ENCODE measurements around the gene RALGAPA2.

- no peak for TF ChIP-seq CTCF (IDR thresholded peaks at IDR 0.05; ENCODE audit: low read depth, low read length)
- no peak for TF ChIP-seq POLR2A (IDR thresholded peaks at IDR 0.05; ENCODE audit: extremely low read depth, insufficient read length)
Observed at GRCh38 chr20:20440481-20440880, 272.0 kb downstream of the RALGAPA2 start.
